WTC11 (cell line): Measurements from ENCODE around the gene DMBX1.

ENCODE experiments used
- CTCF ChIP-seq: fragments of 200-600 bp; IDR thresholded peaks from 2 replicates; pipeline ENCODE4 v1.8.0; 2022; ENCODE audit warnings: antibody characterized with exemption
- FOXP1 ChIP-seq: sonication (generic); formaldehyde crosslinking; IDR thresholded peaks from 2 replicates; pipeline ENCODE4 v1.8.0; 2022; ENCODE audit warnings: missing genetic modification reagents, mild to moderate bottlenecking, moderate library complexity, borderline replicate concordance
- HMGXB4 ChIP-seq: sonication (generic); formaldehyde crosslinking; IDR thresholded peaks from 2 replicates; pipeline ENCODE4 v1.8.1; 2023; ENCODE audit warnings: mild to moderate bottlenecking, moderate library complexity, missing genetic modification reagents
- SMAD3 ChIP-seq: sonication (generic); formaldehyde crosslinking; IDR thresholded peaks from 2 replicates; pipeline ENCODE4 v1.8.0; 2022; ENCODE audit warnings: missing genetic modification reagents, mild to moderate bottlenecking, borderline replicate concordance
- TEAD4 ChIP-seq: sonication (generic); formaldehyde crosslinking; IDR thresholded peaks from 2 replicates; pipeline ENCODE4 v1.8.0; 2022; ENCODE audit warnings: mild to moderate bottlenecking, missing genetic modification reagents
- ZNF281 ChIP-seq: sonication (generic); formaldehyde crosslinking; IDR thresholded peaks from 2 replicates; pipeline ENCODE4 v1.8.0; 2023; ENCODE audit warnings: mild to moderate bottlenecking, missing genetic modification reagents
- ZNF416 ChIP-seq: fragments of 250-450 bp; sonication (Bioruptor Pico); IDR thresholded peaks from 2 replicates; pipeline ENCODE4 v1.9.0; 2021; ENCODE audit warnings: mild to moderate bottlenecking, inconsistent platforms
- TF ChIP-seq, protein P1 (sequence below): sonication (generic); formaldehyde crosslinking; IDR thresholded peaks from 2 replicates; pipeline ENCODE4 v1.8.0; 2022; ENCODE audit warnings: missing genetic modification reagents
- TF ChIP-seq, protein P2 (sequence below): sonication (generic); formaldehyde crosslinking; conservative IDR thresholded peaks from 2 replicates; pipeline ENCODE4 v1.8.1; 2022; ENCODE audit warnings: mild to moderate bottlenecking, missing genetic modification reagents
- TF ChIP-seq, protein P3 (sequence below): sonication (generic); formaldehyde crosslinking; IDR thresholded peaks from 2 replicates; pipeline ENCODE4 v1.8.0; 2023; ENCODE audit warnings: missing genetic modification reagents, mild to moderate bottlenecking, borderline replicate concordance
- TF ChIP-seq, protein P4 (sequence below): sonication (generic); formaldehyde crosslinking; IDR thresholded peaks from 2 replicates; pipeline ENCODE4 v1.8.0; 2022; ENCODE audit warnings: mild to moderate bottlenecking, missing genetic modification reagents
- TF ChIP-seq, protein P5 (sequence below): sonication (generic); formaldehyde crosslinking; conservative IDR thresholded peaks from 2 replicates; pipeline ENCODE4 v1.8.1; 2023; ENCODE audit warnings: mild to moderate bottlenecking, low read depth, missing genetic modification reagents, moderate library complexity

DNA sequence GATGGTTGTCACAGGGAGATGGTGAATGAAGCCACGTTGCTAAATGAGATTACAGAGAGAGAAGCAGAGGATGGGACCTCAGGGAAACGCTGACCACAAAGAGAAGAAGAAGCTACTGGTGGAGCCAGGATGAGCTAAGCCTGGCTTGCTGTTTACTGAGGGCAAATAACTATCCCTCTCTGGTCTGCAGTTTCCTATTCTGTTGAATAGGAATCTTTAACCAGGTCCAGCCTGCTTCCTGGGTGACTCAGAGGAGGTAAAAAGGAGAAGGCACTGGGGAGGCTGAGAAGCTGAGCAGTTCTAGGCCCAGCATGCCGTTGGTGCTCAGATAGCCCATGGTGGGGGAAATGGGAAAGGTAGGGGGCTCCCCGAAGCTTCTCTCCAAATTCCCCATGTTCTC, 29.6 kb downstream of the DMBX1 start:
- TF ChIP-seq CTCF (no peak), TEAD4 (no peak), ZNF416 (CRISPR knock-in tag) (no peak), FOXP1 (CRISPR knock-in tag) (no peak), HMGXB4 (no peak), SMAD3 (CRISPR knock-in tag) (no peak), ZNF281 (CRISPR knock-in tag) (no peak)
- TF ChIP-seq, protein P1, sequence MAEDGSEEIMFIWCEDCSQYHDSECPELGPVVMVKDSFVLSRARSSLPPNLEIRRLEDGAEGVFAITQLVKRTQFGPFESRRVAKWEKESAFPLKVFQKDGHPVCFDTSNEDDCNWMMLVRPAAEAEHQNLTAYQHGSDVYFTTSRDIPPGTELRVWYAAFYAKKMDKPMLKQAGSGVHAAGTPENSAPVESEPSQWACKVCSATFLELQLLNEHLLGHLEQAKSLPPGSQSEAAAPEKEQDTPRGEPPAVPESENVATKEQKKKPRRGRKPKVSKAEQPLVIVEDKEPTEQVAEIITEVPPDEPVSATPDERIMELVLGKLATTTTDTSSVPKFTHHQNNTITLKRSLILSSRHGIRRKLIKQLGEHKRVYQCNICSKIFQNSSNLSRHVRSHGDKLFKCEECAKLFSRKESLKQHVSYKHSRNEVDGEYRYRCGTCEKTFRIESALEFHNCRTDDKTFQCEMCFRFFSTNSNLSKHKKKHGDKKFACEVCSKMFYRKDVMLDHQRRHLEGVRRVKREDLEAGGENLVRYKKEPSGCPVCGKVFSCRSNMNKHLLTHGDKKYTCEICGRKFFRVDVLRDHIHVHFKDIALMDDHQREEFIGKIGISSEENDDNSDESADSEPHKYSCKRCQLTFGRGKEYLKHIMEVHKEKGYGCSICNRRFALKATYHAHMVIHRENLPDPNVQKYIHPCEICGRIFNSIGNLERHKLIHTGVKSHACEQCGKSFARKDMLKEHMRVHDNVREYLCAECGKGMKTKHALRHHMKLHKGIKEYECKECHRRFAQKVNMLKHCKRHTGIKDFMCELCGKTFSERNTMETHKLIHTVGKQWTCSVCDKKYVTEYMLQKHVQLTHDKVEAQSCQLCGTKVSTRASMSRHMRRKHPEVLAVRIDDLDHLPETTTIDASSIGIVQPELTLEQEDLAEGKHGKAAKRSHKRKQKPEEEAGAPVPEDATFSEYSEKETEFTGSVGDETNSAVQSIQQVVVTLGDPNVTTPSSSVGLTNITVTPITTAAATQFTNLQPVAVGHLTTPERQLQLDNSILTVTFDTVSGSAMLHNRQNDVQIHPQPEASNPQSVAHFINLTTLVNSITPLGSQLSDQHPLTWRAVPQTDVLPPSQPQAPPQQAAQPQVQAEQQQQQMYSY (CRISPR knock-in tag): no peak
- TF ChIP-seq, protein P2, sequence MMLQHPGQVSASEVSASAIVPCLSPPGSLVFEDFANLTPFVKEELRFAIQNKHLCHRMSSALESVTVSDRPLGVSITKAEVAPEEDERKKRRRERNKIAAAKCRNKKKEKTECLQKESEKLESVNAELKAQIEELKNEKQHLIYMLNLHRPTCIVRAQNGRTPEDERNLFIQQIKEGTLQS: no peak
- TF ChIP-seq, protein P3, sequence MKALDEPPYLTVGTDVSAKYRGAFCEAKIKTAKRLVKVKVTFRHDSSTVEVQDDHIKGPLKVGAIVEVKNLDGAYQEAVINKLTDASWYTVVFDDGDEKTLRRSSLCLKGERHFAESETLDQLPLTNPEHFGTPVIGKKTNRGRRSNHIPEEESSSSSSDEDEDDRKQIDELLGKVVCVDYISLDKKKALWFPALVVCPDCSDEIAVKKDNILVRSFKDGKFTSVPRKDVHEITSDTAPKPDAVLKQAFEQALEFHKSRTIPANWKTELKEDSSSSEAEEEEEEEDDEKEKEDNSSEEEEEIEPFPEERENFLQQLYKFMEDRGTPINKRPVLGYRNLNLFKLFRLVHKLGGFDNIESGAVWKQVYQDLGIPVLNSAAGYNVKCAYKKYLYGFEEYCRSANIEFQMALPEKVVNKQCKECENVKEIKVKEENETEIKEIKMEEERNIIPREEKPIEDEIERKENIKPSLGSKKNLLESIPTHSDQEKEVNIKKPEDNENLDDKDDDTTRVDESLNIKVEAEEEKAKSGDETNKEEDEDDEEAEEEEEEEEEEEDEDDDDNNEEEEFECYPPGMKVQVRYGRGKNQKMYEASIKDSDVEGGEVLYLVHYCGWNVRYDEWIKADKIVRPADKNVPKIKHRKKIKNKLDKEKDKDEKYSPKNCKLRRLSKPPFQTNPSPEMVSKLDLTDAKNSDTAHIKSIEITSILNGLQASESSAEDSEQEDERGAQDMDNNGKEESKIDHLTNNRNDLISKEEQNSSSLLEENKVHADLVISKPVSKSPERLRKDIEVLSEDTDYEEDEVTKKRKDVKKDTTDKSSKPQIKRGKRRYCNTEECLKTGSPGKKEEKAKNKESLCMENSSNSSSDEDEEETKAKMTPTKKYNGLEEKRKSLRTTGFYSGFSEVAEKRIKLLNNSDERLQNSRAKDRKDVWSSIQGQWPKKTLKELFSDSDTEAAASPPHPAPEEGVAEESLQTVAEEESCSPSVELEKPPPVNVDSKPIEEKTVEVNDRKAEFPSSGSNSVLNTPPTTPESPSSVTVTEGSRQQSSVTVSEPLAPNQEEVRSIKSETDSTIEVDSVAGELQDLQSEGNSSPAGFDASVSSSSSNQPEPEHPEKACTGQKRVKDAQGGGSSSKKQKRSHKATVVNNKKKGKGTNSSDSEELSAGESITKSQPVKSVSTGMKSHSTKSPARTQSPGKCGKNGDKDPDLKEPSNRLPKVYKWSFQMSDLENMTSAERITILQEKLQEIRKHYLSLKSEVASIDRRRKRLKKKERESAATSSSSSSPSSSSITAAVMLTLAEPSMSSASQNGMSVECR (CRISPR knock-in tag): no peak
- TF ChIP-seq, protein P4, sequence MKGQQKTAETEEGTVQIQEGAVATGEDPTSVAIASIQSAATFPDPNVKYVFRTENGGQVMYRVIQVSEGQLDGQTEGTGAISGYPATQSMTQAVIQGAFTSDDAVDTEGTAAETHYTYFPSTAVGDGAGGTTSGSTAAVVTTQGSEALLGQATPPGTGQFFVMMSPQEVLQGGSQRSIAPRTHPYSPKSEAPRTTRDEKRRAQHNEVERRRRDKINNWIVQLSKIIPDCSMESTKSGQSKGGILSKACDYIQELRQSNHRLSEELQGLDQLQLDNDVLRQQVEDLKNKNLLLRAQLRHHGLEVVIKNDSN (CRISPR knock-in tag): no peak
- TF ChIP-seq, protein P5, sequence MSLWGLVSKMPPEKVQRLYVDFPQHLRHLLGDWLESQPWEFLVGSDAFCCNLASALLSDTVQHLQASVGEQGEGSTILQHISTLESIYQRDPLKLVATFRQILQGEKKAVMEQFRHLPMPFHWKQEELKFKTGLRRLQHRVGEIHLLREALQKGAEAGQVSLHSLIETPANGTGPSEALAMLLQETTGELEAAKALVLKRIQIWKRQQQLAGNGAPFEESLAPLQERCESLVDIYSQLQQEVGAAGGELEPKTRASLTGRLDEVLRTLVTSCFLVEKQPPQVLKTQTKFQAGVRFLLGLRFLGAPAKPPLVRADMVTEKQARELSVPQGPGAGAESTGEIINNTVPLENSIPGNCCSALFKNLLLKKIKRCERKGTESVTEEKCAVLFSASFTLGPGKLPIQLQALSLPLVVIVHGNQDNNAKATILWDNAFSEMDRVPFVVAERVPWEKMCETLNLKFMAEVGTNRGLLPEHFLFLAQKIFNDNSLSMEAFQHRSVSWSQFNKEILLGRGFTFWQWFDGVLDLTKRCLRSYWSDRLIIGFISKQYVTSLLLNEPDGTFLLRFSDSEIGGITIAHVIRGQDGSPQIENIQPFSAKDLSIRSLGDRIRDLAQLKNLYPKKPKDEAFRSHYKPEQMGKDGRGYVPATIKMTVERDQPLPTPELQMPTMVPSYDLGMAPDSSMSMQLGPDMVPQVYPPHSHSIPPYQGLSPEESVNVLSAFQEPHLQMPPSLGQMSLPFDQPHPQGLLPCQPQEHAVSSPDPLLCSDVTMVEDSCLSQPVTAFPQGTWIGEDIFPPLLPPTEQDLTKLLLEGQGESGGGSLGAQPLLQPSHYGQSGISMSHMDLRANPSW (CRISPR knock-in tag): no peak
